ENCODE results near the gene TNNC1. TPM values are rescaled to one million over a fixed set of nuclear protein-coding genes. Genes with fewer than 3 reads are reported as not detected.

The TNNC1 gene
- total and polyA plus RNA-seq, 8 donors = 0.40 to 6.3 (median 1.5) TPM

DNA sequence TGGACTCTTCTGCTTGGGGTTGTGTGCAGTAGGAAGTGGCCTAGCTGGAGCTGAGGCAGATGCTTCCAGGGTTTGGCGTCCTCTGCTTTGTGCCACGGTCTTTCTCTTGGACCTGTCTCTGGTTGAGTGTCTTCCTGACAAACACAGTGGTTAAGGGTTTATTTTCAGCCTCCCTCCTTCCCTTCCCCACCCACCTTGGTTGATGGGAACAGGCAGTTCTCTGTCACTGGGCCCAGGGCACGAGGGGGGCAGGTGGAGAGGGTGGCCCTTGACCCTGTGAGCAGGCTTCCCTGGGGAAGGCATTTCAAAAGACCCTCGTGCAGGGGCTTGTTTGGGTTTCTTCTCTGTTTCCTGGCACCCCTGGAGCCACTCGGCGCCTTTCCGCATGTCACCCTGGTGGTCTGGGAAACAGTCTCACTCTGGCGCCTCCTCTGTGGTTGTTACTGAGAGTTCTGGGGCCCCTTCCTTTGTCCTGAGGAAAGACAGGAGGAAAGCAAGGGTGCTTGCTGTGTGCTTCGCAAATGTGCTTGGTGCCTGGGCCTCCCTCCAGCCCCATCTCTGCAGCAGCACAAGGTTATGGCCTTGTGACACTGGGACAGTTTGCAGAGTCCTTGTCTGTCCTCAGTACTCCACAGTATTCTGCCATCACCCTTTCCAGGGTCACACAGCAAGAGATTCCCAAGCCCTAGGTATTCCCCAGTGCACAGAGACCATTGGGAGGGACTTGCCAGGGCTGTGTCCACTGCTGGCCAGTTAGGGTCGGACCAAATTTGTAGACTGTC is 31.0 kb upstream of the TNNC1 start:
- Histone ChIP-seq H3K36me3 (peaks cover 0 to 50% (median 9%) of the 10 kb centered on the region in 3 donors), H3K4me3 (no peak overlapping the region), H3K4me1 (no peaks in the 10 kb centered on the region), H3K27ac (no peak overlapping the region), H3K9me3 (no peaks in the 10 kb centered on the region), H3K27me3 (no peaks in the 10 kb centered on the region)
- intact Hi-C loops (cut with DNase I) = no loop called here
- FAIRE-seq (no peak), ATAC-seq (no peak), DNase-seq (no peak)
- 88 to 92% methylated on average over 10 of the region's 10 CpGs for WGBS, 2 donors
- TF ChIP-seq, protein P1, sequence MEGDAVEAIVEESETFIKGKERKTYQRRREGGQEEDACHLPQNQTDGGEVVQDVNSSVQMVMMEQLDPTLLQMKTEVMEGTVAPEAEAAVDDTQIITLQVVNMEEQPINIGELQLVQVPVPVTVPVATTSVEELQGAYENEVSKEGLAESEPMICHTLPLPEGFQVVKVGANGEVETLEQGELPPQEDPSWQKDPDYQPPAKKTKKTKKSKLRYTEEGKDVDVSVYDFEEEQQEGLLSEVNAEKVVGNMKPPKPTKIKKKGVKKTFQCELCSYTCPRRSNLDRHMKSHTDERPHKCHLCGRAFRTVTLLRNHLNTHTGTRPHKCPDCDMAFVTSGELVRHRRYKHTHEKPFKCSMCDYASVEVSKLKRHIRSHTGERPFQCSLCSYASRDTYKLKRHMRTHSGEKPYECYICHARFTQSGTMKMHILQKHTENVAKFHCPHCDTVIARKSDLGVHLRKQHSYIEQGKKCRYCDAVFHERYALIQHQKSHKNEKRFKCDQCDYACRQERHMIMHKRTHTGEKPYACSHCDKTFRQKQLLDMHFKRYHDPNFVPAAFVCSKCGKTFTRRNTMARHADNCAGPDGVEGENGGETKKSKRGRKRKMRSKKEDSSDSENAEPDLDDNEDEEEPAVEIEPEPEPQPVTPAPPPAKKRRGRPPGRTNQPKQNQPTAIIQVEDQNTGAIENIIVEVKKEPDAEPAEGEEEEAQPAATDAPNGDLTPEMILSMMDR (IDR thresholded peaks at IDR 0.05) = no peak

DNA sequence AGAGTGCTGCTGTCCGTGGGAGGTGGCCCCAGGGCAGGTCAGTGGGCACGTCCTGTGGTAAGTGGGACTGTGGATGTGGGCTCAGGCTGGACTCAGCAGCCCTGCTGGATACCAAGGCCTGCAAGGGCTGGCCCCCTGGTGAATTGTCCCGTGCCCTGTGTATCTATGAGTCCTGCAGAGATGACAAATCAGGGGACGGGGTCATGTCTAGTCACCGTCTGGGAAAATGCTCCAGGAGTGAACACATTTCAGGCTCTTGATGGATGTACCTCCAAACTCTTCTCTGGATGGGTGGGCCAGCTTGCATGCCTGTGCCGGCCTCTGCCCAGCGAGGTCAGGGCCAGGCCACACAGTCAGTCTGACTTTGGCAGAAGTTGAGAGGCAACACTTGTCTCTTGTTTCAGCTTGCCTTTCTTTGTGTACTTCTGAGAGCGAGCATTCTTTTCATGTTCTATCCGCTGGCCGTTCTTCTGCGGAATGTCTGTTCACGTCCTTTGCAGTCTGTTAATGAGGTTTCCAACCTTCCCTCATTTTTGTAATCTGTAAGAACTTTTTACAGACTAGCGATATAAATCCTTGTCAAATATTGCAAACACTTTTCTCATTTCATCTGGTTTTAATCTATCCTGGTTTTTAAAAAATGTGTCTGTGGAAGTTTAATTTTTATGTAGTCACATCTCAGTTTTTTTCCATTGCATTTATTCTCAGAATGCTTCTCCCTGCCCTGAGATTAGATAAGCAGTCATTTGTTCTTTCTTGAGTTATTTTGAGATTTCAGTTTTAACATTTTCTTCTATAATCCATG is 29.9 kb upstream of the TNNC1 start:
- WGBS, 2 donors = 89 to 94% methylated on average over 13 of the region's 13 CpGs
- H3K4me3 ChIP-seq = no peak overlapping the region

DNA sequence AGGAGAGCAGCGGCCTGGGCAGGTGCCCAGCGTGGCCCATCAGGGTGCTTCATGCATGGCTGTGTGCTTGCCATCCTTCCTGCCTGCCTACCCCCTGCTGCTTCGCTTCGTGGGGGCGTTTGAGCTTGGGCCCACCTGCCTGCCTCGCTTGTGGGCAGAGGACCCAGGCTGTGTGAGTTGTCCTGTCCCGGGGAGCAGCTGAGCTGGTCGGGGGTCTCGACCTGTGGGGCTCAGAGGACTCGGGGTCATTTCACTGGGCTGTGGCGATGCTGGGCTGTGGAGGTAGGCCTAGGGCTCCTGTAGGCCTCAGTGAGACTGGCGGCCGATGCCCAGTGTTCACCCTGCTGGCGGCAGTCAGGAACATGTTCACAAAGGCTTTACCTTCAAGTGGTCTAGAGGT is 29.2 kb upstream of the TNNC1 start:
- no peak for DNase-seq
- intact Hi-C loops (cut with DNase I) = no loop called here
- Histone ChIP-seq H3K4me1 (no peaks in the 10 kb centered on the region), H3K36me3 (peaks cover 0 to 48% (median 24%) of the 10 kb centered on the region in 3 donors), H3K27me3 (no peaks in the 10 kb centered on the region), H3K4me3 (no peak overlapping the region), H3K27ac (no peak overlapping the region), H3K9me3 (no peaks in the 10 kb centered on the region)
- FAIRE-seq = no peak
- TF ChIP-seq, protein P1 (IDR thresholded peaks at IDR 0.05) = no peak
- no peak for ATAC-seq
- WGBS, 2 donors = 84 to 85% methylated on average over 14 of the region's 14 CpGs

More for the DNA sequence above, 29.9 kb upstream of the TNNC1 start:
- no peak for FAIRE-seq
- H3K27me3 ChIP-seq = no peaks in the 10 kb centered on the region
- DNase-seq = no peak
- TF ChIP-seq, protein P1 (IDR thresholded peaks at IDR 0.05) = no peak
- peaks cover 0 to 50% (median 20%) of the 10 kb centered on the region in 3 donors for H3K36me3 ChIP-seq
- intact Hi-C loops (cut with DNase I) = no loop called here
- H3K9me3 ChIP-seq = no peaks in the 10 kb centered on the region
- no peak overlapping the region for H3K27ac ChIP-seq
- no peak for ATAC-seq
- no peaks in the 10 kb centered on the region for H3K4me1 ChIP-seq

DNA sequence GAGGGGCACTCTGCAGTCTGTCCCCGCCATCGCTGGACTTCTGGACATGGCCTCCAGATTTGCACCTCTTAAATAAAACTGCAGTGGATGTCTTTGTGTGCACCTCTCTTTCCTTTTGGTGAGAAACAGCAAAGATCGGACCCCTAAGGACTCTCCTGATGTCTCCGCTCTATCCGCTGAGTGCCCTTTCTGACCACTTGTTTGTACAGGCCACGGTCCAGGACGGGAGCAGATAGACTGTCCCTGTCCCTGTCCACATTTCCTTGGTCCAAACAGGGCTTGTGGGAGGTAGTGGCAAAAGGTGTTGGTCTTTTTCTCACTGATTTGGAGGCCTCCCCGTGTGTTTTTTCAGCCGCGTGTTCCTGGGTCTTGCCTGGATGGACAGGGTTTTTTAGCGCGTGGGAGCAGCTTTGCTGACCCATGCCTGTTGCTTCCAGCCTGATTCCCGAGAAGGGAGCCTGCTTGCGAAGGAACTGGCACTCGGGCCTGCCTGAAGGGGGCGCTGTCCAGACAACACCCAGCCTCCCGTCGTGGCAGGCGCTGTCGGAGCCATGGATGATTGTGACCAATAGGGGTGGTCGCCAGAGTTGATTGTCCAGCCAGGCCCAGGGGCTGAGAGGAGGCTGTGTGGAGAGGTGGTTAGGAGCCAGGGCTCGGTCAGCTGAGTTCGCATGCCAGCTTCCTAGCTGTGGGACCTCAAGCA is 28.1 kb upstream of the TNNC1 start:
- ATAC-seq (peak in 1 of 4 donors; percentile 10), FAIRE-seq (no peak), DNase-seq (peak in 1 of 6 donors; percentile 65)
- Histone ChIP-seq H3K9me3 (no peaks in the 10 kb centered on the region), H3K27ac (no peak overlapping the region), H3K36me3 (peaks cover 0 to 49% (median 35%) of the 10 kb centered on the region in 3 donors), H3K4me3 (no peak overlapping the region), H3K27me3 (no peaks in the 10 kb centered on the region), H3K4me1 (no peaks in the 10 kb centered on the region)
- TF ChIP-seq, protein P1 (IDR thresholded peaks at IDR 0.05) = no peak
- intact Hi-C loops (cut with DNase I) = no loop called here
- WGBS, 2 donors = 85 to 86% methylated on average over 23 of the region's 23 CpGs
